ENCODE data around the gene WDR54. TPM values are rescaled to one million over a fixed set of nuclear protein-coding genes. Genes with fewer than 3 reads are reported as not detected.
A peak's percentile ranks its signal among the peaks of the same experiment; 100 is the strongest.

WDR54 gene
- total RNA-seq, 4 donors from 2014 or later = 12.3 to 19.7 (median 16.3) TPM; not detected in 1

GRCh38 chr2:74423231-74424095 is 1.9 kb downstream of the WDR54 start:
- TF ChIP-seq POLR2A (IDR thresholded peaks at IDR 0.05) = no peak
- intact Hi-C loops (cut with DNase I; ENCODE audit: low total_unique reads) = no loop called here

GRCh38 chr2:74424139-74424992 is 2.8 kb downstream of the WDR54 start:
- no peaks in the 10 kb centered on the region for H3K27me3 ChIP-seq
- H3K27ac ChIP-seq = no peak overlapping the region
- H3K4me3 ChIP-seq = no peak overlapping the region
- TF ChIP-seq, protein P1, sequence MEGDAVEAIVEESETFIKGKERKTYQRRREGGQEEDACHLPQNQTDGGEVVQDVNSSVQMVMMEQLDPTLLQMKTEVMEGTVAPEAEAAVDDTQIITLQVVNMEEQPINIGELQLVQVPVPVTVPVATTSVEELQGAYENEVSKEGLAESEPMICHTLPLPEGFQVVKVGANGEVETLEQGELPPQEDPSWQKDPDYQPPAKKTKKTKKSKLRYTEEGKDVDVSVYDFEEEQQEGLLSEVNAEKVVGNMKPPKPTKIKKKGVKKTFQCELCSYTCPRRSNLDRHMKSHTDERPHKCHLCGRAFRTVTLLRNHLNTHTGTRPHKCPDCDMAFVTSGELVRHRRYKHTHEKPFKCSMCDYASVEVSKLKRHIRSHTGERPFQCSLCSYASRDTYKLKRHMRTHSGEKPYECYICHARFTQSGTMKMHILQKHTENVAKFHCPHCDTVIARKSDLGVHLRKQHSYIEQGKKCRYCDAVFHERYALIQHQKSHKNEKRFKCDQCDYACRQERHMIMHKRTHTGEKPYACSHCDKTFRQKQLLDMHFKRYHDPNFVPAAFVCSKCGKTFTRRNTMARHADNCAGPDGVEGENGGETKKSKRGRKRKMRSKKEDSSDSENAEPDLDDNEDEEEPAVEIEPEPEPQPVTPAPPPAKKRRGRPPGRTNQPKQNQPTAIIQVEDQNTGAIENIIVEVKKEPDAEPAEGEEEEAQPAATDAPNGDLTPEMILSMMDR (IDR thresholded peaks at IDR 0.05) = no peak
- no peak for TF ChIP-seq POLR2A (IDR thresholded peaks at IDR 0.05)
- H3K36me3 ChIP-seq = no peaks in the 10 kb centered on the region
- DNase-seq = peak in 1 of 2 donors; percentile 2
- H3K9me3 ChIP-seq = no peaks in the 10 kb centered on the region
- intact Hi-C loops (cut with DNase I; ENCODE audit: low total_unique reads) = no loop called here
- H3K4me1 ChIP-seq = no peaks in the 10 kb centered on the region

More at GRCh38 chr2:74423231-74424095, 1.9 kb downstream of the WDR54 start:
- Histone ChIP-seq H3K27ac (no peak overlapping the region), H3K4me1 (no peaks in the 10 kb centered on the region), H3K27me3 (no peaks in the 10 kb centered on the region), H3K9me3 (no peaks in the 10 kb centered on the region), H3K4me3 (no peak overlapping the region), H3K36me3 (no peaks in the 10 kb centered on the region)
- DNase-seq = no peak

DNA sequence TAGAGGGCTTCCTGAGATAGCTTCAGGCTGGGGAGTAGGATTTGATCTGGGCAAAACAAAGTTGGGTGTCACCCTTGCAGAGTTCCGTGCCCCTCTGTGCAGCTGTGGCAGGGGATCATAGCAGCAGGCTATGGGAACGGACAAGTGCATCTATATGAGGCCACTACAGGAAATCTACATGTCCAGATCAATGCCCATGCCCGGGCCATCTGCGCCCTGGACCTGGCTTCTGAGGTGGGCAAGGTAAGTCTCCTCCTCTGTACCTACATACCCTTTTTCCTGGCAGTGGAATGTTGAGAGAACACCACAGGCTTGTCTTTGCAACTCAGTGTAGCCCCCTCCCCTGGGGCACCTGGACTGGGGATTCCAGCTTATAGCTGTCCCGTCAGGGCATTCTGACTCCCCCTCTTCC is 3.5 kb downstream of the WDR54 start:
- TF ChIP-seq, protein P1 (IDR thresholded peaks at IDR 0.05) = no peak
- TF ChIP-seq POLR2A (IDR thresholded peaks at IDR 0.05) = no peak
- Histone ChIP-seq H3K27ac (no peak overlapping the region), H3K4me1 (no peaks in the 10 kb centered on the region), H3K4me3 (no peak overlapping the region), H3K27me3 (no peaks in the 10 kb centered on the region), H3K36me3 (no peaks in the 10 kb centered on the region), H3K9me3 (no peaks in the 10 kb centered on the region)
- intact Hi-C loops (cut with DNase I; ENCODE audit: low total_unique reads) = no loop called here
- no peak for DNase-seq

DNA sequence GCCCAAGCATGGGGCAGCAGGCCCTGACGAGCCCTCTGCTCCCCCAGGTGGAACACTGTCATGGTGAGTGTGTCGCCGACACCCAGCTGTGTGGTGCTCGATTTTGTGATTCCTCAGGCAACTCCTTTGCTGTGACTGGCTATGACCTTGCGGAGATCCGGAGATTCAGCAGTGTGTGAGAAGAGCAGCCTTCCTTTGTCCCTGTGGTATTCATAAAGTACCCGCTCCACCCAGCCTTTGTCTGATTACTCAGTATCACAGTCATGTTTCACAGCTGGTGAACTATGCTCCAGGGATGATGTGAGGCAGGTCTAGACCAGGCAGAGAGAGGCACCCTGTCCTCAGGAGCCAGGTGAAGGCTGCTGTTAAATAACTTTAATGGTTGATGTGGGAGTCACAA is 4.0 kb downstream of the WDR54 start:
- H3K36me3 ChIP-seq = no peaks in the 10 kb centered on the region

GRCh38 chr2:74426181-74426758 is 4.7 kb downstream of the WDR54 start:
- DNase-seq = peak in 1 of 2 donors; percentile 7
- Histone ChIP-seq H3K9me3 (no peaks in the 10 kb centered on the region), H3K27ac (no peak overlapping the region), H3K4me1 (no peaks in the 10 kb centered on the region), H3K36me3 (no peaks in the 10 kb centered on the region), H3K4me3 (no peak overlapping the region), H3K27me3 (no peaks in the 10 kb centered on the region)
- intact Hi-C loops (cut with DNase I; ENCODE audit: low total_unique reads) = no loop called here
- TF ChIP-seq, protein P1 (IDR thresholded peaks at IDR 0.05) = no peak
- no peak for TF ChIP-seq POLR2A (IDR thresholded peaks at IDR 0.05)

More for the DNA sequence above, 4.0 kb downstream of the WDR54 start:
- intact Hi-C loops (cut with DNase I; ENCODE audit: low total_unique reads) = no loop called here
- peak in 1 of 2 donors; percentile 11 for DNase-seq
- H3K4me1 ChIP-seq = no peaks in the 10 kb centered on the region
- H3K27ac ChIP-seq = no peak overlapping the region
- TF ChIP-seq POLR2A (IDR thresholded peaks at IDR 0.05) = no peak
- TF ChIP-seq, protein P1 (IDR thresholded peaks at IDR 0.05) = no peak
- H3K27me3 ChIP-seq = no peaks in the 10 kb centered on the region
- H3K4me3 ChIP-seq = no peak overlapping the region
- no peaks in the 10 kb centered on the region for H3K9me3 ChIP-seq

Data from uterus (tissue), 4 donors.